HG02571 (cell line): ENCODE results near the gene COLGALT1.
"Not testable (repeated sequence)": the region's sequence is repeated elsewhere in the genome, so short reads cannot be mapped to it uniquely, and the experiment has no call there.

Experiments used
- ATAC-seq: cut with Tn5 transposase; IDR thresholded peaks from one replicate; pipeline ENCODE4 v1.9.1; 2021; ENCODE audit warnings: mild to moderate bottlenecking, moderate library complexity; ENCODE audit not compliant: unreplicated experiment

COLGALT1 gene

DNA sequence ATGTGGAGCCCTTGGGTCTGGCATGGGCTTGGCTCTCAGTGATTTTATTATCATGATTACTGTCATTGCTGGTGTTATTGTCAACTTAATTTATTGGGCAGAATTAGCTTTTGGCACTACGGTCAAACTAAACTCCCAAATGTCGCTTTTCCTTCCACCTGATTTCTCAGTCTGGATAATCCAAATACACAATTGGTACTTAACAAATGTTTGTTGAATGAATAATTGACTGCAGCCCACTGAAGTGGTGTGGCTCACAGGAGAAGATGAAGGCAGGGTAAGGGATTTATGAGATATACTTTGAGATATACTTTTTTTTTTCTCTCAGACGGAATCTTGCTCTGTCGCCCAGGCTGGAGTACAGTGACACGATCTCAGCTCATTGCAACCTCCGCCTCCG is 1.5 kb downstream of the COLGALT1 start:
- ATAC-seq: no peak

DNA sequence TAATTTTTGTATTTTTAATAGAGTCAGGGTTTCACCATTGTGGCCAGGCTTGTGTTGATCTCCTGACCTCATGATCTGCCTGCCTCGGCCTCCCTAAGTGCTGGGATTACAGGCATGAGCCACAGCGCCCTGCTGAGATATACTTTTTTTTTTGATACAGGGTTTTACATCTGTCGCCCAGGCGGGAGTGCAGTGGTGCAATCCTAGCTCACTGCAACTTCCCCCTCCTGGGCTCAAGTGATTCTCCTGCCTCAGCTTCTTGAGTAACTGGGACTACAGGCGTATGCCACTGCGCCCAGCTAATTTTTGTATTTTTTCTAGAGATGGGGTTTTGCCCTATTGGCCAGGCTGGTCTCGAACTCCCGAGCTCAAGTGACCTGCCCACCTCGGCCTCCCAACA is 2.0 kb downstream of the COLGALT1 start:
- no peak for ATAC-seq

DNA sequence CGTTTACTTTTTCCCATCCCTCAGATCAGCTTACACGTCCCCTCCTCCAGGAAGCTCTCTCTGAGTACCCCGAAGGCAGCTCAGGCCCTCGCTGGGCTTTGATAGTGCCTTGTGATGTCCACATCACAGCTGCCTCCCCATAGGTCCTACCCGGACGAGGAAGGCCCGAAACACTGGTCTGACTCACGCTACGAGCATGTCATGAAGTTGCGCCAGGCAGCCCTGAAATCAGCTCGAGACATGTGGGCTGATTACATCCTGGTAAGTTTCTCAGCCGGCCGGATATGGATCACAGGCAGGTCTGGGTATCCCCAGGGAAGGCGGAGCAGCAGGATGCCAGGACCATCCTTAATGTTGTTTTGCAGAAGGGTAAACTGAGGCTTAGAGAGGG is 4.8 kb downstream of the COLGALT1 start:
- no peak for ATAC-seq

DNA sequence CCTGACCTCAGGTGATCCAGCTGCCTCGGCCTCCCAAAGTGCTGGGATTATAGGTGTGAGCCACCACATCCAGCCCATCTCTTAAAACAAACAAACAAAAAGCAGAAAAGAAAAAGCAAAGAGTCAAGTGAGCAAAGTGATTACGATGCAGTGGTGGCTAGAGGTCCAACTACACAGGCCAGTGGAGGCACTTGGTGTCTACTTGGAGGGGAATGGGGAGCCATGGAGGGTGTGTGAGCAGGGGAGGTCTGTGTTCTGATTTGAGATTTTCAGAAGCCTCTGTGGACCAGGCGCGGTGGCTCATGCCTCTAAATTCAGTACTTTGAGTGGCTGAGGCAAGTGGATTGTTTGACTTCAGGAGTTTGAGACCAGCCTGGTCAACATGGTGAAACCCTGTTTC is 6.6 kb downstream of the COLGALT1 start:
- no peak for ATAC-seq

DNA sequence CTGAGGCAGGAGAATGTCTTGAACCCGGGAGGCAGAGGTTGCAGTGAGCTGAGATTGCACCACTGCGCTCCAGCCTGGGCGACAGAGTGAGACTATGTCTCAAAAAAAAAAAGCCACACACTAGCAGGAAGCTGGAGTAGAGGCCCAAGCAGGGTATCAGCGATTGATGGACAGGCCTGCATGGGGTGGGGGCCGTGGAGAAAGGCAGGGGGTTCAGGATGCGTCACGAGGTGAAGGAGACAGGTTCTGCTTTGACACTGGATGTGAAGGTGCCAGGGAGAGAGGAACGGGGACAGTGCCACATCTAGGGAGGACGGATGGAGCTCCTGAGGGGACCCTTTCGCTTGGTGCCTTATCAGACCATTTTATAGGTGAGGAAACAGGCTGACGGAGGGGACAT is 7.1 kb downstream of the COLGALT1 start:
- ATAC-seq: no peak

DNA sequence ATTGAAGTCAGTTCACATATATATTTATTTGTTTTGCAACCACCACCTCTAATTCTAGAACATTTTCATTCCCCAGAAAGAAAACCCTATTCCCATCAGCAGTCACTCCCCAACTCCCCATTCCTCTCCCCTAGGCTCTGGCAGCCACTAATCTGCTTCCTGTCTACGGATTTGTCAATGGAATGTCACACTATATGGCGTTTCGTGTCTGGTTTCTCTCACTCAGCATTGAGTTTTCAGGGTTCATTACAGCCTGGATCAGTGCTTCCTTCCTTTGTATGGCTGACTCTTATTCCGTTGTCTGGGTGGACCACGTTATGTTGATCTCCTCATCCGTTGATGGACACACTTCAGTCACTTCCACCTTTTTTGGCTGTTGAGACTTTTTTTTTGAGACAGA is 9.3 kb downstream of the COLGALT1 start:
- ATAC-seq: no peak

DNA sequence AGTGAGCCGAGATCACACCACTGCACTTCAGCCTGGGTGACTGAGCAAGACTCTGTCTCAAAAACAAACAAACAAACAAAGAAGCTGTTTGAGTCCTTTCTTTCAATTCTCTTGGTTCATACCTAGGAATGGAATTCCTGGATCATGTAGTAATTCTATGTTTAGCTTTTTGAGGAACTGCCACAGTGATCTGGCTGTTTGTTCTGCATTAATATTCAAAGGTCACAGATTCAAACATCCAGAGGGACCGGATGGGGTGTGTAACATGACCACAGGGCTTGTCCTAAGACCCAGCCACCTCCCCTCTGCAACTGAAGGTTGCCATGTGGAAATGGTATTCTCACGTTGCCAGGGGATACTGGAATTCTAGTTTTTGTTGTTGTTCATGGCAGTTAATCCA is 10.2 kb downstream of the COLGALT1 start:
- ATAC-seq: no peak

DNA sequence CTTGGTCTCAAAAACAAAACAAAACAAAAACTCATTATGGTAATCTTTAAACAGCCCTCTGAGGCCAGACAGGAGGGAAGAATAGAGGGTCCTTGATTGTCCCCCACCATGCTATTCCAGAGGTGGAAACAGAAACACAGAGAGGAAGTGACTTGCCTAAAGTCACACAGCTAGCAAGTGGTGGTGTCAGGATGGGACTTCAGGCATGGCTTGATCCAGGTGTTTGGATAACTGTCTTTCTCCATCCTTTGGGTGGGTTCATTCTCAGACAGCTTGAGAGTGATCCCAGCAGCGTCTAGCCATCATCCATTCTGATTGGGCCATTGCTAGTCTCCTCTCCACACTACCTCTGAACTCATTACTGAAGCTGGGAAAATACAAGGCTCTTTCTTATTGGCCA is 12.5 kb downstream of the COLGALT1 start:
- no peak for ATAC-seq

DNA sequence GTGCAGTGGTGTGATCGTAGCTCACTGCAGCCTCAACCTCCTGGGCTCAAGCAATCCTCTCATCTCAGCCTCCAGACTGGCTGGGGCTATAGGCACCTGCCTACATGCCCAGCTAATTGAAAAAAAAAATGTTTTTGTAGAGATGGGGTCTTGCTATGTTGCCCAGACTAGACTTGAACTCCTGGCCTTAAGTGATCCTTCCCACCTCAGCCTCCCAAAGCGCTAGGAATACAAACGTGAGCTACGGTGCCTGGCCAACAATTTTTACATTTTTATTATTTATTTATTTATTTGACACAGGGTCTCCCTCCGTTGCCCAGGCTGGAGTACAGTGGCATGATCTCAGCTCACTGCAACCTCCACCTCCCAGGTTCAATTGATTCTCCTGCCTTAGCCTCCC is 14.8 kb downstream of the COLGALT1 start:
- not testable (repeated sequence) for ATAC-seq

DNA sequence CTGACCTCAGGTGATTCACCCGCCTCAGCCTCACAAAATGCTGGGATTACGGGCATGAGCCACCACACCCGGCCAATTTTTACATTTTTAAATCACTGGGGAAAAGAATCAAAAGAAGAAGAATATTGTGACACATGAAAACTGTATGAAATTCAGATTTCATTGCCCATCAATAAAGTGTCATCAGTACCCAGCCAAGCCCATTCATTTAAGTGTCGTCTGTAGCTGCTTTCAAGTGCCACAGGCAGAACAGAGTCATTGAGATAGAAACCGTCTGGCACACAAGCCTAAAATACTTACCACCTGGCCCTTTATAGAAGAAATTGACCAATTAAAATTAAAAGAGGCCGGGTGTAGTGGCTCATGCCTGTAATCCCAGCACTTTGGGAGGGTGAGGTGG is 15.3 kb downstream of the COLGALT1 start:
- ATAC-seq: no peak

DNA sequence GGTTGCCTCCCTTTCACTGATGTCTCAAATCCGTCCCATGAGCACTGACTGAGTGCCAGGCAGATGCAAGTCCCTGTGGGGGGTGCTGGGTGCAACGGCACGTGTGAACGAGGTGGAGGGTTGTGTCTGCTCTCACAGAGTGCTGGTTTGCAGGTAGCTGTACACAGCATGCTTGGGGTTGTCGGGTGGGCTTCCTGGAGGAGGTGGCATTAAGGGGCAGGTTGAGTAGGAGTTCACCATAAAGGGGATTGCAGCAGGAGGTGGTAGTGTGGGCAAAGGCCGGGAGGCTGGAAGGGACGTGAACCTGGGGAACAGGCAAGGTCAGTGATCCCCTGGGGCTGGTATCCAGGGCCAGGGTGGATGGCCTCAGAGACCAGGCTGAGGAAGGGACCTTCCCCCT is 17.2 kb downstream of the COLGALT1 start:
- ATAC-seq: no peak

DNA sequence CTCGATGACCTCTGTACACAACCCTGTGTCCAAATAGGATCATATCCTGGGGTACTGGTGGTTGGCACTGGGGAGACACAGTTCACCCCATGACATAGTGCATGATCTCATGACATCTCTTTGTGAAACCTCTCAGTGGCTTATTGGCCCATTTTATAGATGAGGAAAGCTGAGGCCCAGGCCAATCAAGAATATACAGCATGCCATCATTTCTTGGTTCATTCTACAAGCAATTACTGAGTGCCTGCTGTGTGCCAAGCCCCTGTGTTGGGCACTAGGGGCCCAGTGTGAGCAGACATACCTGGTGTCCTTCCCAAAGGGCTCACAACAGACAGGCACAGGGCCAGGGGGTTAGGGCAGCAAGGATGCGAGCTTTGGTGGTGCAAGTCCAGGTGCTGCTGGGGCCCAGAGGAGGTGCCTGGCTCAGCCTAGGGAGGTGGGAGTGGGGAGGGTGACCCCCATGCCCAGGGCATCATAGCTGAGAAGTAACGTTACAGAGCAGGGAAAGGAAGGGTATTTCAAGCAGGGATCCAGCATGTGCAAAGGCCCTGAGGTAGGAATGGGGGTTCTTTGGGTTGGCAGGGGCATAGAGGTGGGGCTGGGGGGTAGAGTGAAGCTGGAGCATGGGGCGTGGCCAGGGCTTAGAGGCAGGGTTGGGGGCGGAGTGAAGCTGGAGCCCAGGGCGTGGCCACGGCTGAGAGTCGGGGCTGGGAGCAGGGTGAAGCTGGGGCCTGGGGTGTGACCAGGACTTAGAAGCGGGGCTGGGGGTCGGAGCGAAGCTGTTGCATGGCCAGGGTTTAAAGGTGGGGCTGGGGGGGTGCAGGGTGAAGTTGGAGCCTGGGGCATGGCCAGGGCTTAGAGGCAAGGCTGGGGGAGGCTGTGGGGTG is 20.7 kb downstream of the COLGALT1 start:
- ATAC-seq: no peak

DNA sequence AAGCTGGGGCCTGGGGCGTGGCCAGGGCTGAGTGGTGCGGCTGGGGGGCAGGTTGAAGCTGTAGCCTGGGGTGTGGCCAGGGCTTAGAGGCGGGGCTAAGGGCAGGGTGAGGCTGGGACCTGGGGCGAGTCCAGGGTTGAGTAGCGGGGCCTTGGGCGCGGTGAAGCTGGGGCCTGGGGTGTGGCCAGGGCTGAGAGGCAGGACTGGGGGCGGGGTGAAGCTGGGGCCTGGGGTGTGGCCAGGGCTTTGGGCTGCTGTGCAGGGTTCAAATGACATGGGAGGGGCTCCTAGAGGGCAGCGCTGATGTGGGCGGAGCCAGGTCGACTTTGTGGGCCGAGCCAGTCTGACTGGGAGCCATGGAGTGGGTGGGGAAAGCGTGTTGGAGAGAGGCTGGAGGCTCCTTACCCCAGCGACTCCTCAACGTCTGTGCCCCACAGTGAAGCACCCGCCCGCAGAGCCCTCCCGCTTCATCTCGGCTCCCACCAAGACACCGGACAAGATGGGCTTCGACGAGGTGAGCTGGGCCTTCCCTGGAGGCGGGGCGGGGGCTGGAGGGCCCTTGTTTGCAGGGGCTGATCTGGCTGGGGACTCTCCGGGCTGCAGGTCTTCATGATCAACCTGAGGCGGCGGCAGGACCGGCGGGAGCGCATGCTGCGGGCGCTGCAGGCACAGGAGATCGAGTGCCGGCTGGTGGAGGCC is 21.5 kb downstream of the COLGALT1 start:
- ATAC-seq: no peak

DNA sequence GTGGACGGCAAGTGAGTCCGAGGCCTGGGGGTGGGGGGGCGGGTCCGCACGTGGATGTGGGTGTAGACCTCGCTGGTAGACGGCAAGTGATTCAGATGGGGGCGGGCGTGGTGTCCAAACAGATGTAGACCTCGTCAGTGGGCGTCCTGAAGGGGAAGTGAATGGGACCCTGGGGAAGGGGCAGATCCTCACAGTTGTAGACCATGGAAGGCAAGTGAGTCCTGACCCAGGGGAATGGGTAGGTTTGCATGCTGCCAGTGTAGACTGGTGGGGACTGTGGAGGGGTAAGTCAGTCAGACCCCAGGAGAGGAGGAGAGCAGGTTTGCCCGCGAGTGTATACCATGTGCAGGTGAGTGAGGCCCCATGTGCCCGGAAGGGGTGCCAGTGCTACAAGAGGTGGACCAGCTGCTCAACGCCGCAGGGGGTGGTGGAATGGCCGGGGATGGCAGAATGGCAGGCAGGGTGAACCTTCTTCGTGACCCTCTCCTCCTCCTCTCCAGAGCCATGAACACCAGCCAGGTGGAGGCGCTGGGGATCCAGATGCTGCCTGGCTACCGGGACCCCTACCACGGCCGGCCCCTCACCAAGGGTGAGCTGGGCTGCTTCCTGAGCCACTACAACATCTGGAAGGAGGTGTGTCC is 22.1 kb downstream of the COLGALT1 start:
- ATAC-seq: no peak

DNA sequence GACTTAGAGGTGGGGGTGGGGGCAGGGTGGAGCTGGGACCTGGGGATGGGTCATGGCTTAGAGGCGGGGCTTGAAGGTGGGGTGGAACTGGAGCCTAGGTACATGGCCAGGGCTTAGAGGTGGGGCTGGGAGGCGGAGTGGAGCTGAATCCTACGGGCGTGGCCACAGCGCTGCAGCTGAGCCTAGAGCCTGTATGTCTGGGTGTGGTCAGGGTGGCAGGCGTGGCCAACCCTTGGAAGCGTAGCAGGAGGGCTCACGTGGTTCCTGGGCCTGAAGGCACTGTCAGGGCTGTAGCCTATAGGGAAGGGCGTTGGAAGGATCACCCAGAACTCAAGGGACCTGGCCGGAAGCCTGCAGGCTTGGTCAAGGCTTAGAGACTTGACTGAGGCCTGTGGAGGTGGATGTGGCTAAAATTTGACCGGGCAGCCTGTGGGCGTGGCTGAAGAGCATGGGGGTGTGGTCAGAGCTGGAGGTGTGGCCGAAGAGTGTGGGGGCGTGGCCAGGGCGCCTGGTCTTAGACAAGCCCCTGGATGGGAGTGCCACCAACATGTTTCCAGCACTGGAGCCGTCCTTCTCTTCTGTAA is 24.3 kb downstream of the COLGALT1 start:
- ATAC-seq: no peak

DNA sequence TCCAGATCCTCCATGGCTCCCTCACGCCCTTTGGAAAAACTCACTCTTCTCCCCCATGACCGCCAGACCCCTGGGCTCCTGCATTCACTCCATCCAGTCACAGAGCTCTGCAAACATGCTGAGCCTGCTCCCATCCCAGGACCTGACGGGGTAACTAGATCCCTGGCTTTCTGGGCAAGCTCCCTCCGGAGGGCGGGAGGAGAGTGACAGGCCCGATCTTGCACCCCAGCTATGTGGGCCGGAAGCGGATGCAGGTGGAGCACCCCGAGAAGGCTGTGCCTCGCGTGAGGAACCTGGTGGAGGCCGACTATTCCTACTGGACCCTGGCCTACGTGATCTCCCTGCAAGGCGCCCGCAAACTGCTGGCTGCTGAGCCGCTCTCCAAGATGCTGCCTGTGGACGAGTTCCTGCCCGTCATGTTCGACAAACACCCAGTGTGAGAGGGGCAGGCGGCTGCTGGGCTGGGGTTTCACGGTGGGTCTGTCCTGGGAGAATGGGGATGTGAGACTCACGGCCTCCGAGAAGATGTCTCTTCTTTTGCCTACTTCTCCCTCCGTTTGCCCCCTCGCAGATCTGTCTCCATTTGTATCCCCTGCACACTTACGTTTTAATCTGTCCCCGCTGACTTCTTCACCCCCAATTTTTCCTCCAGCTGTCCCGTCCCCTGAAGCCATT is 25.2 kb downstream of the COLGALT1 start:
- no peak for ATAC-seq

DNA sequence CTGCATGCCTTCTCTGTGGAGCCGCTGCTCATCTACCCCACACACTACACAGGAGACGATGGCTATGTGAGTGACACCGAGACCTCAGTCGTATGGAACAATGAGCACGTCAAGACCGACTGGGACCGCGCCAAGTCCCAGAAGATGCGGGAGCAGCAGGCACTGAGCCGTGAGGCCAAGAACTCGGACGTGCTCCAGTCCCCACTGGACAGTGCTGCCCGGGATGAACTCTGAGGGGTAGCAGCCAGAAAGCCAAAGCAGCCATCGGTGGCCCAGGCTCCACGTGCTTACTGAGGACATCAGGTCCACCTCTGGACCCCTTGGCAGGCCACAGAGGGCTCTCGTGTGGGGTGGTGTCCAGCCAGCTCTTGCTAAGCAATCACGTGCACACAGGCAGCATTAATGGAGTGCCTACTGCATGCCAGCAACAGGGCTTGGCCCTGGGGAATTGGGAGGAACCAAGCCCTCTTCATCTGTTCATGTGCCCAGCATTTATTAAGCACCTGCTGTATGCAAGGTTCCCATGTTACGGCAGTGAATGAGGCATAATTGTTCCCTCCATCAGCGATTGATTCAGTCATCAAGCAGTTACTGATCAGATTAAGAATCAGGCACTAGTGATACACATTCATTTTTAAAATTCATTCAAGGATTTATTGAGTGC is 25.9 kb downstream of the COLGALT1 start:
- no peak for ATAC-seq

DNA sequence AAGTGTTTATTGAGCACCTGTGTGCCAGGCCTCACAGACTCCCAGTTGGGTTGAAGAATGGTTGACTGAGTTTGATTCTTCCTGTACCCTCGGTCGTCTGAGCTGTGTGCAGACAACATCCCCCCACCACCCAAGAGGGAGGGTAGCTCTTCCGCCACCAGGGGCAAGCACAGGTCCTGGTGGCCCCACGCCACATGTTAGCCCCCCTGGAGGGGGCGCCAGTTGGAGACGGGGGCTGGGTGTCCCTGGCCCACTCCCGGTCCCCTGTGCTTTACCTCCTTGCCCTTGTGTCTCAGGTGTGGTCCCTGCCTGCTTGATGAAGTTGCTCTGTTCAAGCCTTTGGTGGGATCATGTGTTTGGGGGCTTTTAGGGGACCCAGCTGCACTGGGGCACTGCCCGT is 27.2 kb downstream of the COLGALT1 start:
- ATAC-seq: no peak

DNA sequence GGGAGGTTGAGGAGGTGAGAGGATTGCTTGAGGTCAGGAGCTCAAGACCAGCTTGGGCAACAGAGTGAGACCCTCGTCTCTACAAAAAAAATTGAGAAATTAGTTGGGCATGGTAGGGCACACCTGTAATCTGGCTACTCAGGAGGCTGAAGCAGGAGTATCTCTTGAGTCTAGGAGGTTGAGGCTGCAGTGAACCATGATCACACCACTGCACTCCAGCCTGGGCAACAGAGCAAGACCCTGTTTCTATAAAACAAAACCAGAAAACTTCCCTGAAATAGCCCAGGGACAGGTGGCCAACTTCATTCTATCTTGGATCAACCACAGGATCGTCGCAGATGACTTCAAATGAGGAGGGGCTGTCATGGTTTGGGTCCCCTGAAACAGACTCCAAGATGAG is 28.7 kb downstream of the COLGALT1 start:
- ATAC-seq: no peak

DNA sequence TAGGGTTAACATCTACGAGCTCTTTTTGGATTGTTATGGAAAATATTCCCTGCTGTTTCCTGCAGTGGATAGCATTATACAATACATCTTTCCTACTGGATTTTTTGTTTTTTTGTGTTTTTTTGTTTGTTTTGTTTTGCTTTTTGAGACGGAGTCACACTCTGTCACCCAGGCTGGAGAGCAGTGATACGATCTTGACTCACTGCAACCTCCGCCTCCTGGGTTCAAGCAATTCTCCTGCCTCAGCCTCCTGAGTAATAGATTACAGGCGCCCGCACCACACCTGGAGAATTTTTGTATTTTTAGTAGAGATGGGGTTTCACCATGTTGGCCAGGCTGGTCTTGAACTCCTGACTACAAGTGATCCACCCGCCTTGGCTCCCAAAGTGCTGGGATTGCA is 29.9 kb downstream of the COLGALT1 start:
- ATAC-seq: not testable (repeated sequence)
